Nasal cavity respiratory epithelium epithelial cell of viscerocranial mucosa (primary cell): Measurements from ENCODE around the gene L3MBTL3. TPM values are rescaled to one million over a fixed set of nuclear protein-coding genes. Genes with fewer than 3 reads are reported as not detected.

Experiments used
- total RNA-seq: library from RNA; depleted of rRNA; stranded (reverse); fragments of >200 nt; gene quantifications from 2 replicates; pipeline ENCODE4 v1.2.3, GENCODE V29; 2014

L3MBTL3 gene
- 17.8 and 29.3 TPM in 2 replicates for total RNA-seq

DNA sequence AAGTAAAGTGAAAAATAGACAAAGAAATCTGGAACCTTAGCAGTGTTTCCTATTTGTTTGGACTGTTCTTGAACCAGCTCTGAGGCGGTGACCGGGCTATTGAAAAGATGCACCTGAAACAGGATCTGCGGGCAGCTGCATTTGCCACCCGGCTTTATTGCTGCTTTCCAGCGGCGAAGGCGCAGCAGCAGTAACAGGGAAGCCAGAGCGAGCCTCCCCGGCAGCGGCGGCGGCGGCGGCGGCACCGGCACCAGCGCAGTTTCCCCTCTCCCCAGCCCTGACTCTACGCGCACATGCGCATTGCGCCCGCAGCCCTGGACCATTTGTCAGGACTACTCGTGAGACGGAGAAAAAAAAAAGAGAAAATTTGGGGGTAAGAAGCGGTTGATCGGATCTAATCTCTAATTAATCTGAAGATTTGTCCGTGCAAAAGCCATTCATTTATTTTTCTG, at the start of gene L3MBTL3:
TSS of gene L3MBTL3 (plus strand) at position 290 of the 452 bp plus-strand sequence. CDS start 24,119 bp downstream, outside the sequence.

Other genes with a start within 250 kb of the L3MBTL3 start
- not detected in 2 replicates for gene TMEM244, start 157.3 kb upstream of the L3MBTL3 start, total RNA-seq
- gene SAMD3, start 204.4 kb downstream of the L3MBTL3 start, total RNA-seq = not detected in 2 replicates